Sigmoid colon (tissue), 7 donors: ENCODE results near the gene ZNF462. TPM values are rescaled to one million over a fixed set of nuclear protein-coding genes. Genes with fewer than 3 reads are reported as not detected.
A peak's percentile ranks its signal among the peaks of the same experiment; 100 is the strongest.

Source experiments
- DNase-seq: peaks from one replicate; pipeline ENCODE4 v3.0.0-alpha.2; 2019
- H3K27ac ChIP-seq, 4 donors: fragments of 200-600 bp; sonication (generic); one replicate each; pipeline ENCODE4 v1.5.1; 2016 to 2019; ENCODE audit warnings: mild to moderate bottlenecking in 1 of 4
- H3K27me3 ChIP-seq, 3 donors: fragments of 200-600 bp; sonication (generic); one replicate each; pipeline ENCODE4 v1.5.1; 2019; ENCODE audit warnings: mild to moderate bottlenecking in 1 of 3
- H3K36me3 ChIP-seq, 4 donors: fragments of 200-600 bp; sonication (generic); one replicate each; pipeline ENCODE4 v1.5.1; 2016 to 2019
- H3K4me1 ChIP-seq, 4 donors: fragments of 200-600 bp; sonication (generic); one replicate each; pipeline ENCODE4 v1.5.1; 2017 to 2019
- H3K4me3 ChIP-seq, 4 donors: fragments of 200-600 bp; sonication (generic); one replicate each; pipeline ENCODE4 v1.5.1; 2017 to 2019; ENCODE audit warnings: mild to moderate bottlenecking in 2 of 4, moderate library complexity in 1 of 4
- H3K9me3 ChIP-seq, 4 donors: fragments of 200-600 bp in 3 of 4; sonication (generic) in 3 of 4; one replicate each; pipeline versions ENCODE4 v1.5.1 to v1.6.1; 2013 to 2019
- EP300 ChIP-seq, 4 donors: sonication (generic); formaldehyde crosslinking; IDR thresholded peaks; one replicate each; pipeline ENCODE4 v1.6.1; 2017; ENCODE audit warnings: antibody characterized with exemption in 4 of 4
- POLR2A ChIP-seq, 2 donors: fragments of 450-650 bp; IDR thresholded peaks; one replicate each; pipeline ENCODE4 v1.6.1; 2016; ENCODE audit warnings: antibody characterized with exemption in 2 of 2, mild to moderate bottlenecking in 2 of 2, moderate library complexity in 2 of 2
- POLR2AphosphoS5 ChIP-seq, 4 donors: sonication (generic); formaldehyde crosslinking; IDR thresholded peaks; one replicate each; pipeline ENCODE4 v1.6.1; 2017; ENCODE audit warnings: antibody characterized with exemption in 4 of 4
- WGBS, 2 donors: extraction: QIAGEN DNeasy Blood & Tissue Kit; methylation state at CpG; one replicate each; pipeline ENCODE4 v1.1.7; 2013; 5-methylcytosine and 5-hydroxymethylcytosine counted together
- intact Hi-C: fragments of 100-400 bp; cut with DNase I; formaldehyde crosslinking; loops from one replicate; pipeline ENCODE4 v1.15.1; 2023
- polyA plus RNA-seq, 3 donors: library from polyadenylated mRNA; stranded (reverse); fragments of 200-250 nt; gene quantifications; one replicate each; pipeline ENCODE4 v1.2.3, GENCODE V29; 2013
- total RNA-seq, 4 donors: library from RNA; depleted of rRNA; stranded (reverse); fragments of >200 nt; gene quantifications; one replicate each; pipeline ENCODE4 v1.1.0, GENCODE V29; 2016
- TF ChIP-seq, protein P1 (sequence below), 4 experiments: fragments of 450-650 bp in 3 of 4; fragments of 200-600 bp in 1 of 4; IDR thresholded peaks; one replicate each; pipeline ENCODE4 v1.5.1; 2016 to 2019; ENCODE audit warnings: antibody characterized with exemption in 4 of 4, mild to moderate bottlenecking in 3 of 4, moderate library complexity in 2 of 4
- donor health status: healthy with polysubstance abuse.
- donor health status: Bipolar disorder and iron deficiency.
- donor health status: healthy.

ZNF462 gene
- total and polyA plus RNA-seq, 7 donors, result 0.60 to 33.8 (median 21.7) TPM

- Histone ChIP-seq H3K4me3 (peak overlapping the region; percentile 69 to 74 (median 72)), H3K27me3 (no peaks in the 10 kb centered on the region), H3K9me3 (no peaks in the 10 kb centered on the region), H3K27ac (peak overlapping the region; percentile 85 to 91 (median 88)), H3K4me1 (peaks cover 0 to 15% (median 4%) of the 10 kb centered on the region in 4 donors), H3K36me3 (no peaks in the 10 kb centered on the region)
- peak in 1 of 4 donors; percentile 12 for TF ChIP-seq POLR2AphosphoS5 (IDR thresholded peaks at IDR 0.05)
- no peak for TF ChIP-seq POLR2A (IDR thresholded peaks at IDR 0.05)
- no peak for TF ChIP-seq EP300 (IDR thresholded peaks at IDR 0.05)
- intact Hi-C loops, result loop anchor here (5.0 to 10.0 kb wide), 8 partner anchors 62 to 958 kb away; no protein-coding TSS in a partner anchor
- DNase-seq, result peak; percentile 82
- WGBS, 2 donors, result 2 to 3% methylated on average over 43 of the region's 43 CpGs
Observed at GRCh38 chr9:106859957-106860720, 2.8 kb upstream of the ZNF462 start.

DNA sequence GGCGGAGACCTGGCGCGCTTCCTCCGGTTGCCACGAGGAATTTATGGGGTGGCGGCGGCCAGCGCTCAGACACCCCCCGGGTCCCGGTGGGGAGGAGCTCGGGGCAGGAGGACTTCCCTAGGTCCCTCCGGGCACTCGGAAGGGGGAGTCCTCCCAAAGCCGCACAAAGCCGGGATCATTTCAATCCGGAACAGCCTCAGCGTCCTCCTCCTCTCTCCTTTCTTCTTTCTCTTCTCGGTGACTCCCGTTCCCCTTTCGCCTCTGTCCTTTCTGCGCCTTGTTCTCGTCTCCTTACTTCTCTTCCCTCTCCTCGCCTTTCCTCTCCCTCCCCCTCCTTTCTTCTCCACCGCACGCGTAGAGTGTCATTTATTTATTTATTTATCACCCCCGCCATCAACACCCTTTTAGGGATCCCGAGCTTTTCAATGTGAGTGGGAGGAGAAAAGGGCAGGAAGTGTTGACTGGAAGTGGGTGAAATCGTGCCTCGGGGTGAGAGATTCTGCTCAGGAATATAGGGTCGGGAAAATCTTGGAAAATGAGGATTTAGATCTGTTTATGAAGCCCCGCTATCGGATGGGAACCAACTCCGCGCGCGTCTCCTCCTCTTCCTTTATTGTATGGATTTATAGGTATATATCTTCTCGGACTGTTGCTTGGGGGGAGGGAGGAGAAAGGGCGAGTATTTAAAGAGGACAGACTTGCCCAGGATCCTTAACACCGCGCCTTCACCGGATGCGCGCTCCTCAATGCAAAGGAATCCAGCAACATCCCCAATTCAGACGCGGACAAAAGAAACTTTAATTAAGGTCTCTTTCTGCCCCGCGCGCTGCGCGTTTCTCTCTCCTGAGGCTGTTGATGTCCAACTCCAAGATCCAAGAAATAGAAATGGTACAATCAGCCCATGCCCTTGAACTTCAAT lies 2.0 kb upstream of the ZNF462 start:
- WGBS, 2 donors, result 1 to 2% methylated on average over 51 of the region's 51 CpGs
- H3K27ac ChIP-seq, result peak overlapping the region; percentile 85 to 91 (median 88)
- H3K4me3 ChIP-seq, result peak overlapping the region; percentile 69 to 74 (median 72)
- peaks cover 0 to 18% (median 10%) of the 10 kb centered on the region in 4 donors for H3K4me1 ChIP-seq
- peak; percentile 75 for DNase-seq
- TF ChIP-seq POLR2A (IDR thresholded peaks at IDR 0.05), result no peak
- no peak for TF ChIP-seq EP300 (IDR thresholded peaks at IDR 0.05)
- TF ChIP-seq POLR2AphosphoS5 (IDR thresholded peaks at IDR 0.05), result peak in 3 of 4 donors; percentile 5 to 20 (median 9)
- TF ChIP-seq, protein P1, sequence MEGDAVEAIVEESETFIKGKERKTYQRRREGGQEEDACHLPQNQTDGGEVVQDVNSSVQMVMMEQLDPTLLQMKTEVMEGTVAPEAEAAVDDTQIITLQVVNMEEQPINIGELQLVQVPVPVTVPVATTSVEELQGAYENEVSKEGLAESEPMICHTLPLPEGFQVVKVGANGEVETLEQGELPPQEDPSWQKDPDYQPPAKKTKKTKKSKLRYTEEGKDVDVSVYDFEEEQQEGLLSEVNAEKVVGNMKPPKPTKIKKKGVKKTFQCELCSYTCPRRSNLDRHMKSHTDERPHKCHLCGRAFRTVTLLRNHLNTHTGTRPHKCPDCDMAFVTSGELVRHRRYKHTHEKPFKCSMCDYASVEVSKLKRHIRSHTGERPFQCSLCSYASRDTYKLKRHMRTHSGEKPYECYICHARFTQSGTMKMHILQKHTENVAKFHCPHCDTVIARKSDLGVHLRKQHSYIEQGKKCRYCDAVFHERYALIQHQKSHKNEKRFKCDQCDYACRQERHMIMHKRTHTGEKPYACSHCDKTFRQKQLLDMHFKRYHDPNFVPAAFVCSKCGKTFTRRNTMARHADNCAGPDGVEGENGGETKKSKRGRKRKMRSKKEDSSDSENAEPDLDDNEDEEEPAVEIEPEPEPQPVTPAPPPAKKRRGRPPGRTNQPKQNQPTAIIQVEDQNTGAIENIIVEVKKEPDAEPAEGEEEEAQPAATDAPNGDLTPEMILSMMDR (IDR thresholded peaks at IDR 0.05), result no peak
- intact Hi-C loops, result loop anchor here (5.0 to 10.0 kb wide), 8 partner anchors 61 to 959 kb away; no protein-coding TSS in a partner anchor
- H3K9me3 ChIP-seq, result no peaks in the 10 kb centered on the region
- H3K36me3 ChIP-seq, result no peaks in the 10 kb centered on the region
- H3K27me3 ChIP-seq, result no peaks in the 10 kb centered on the region

- intact Hi-C loops, result loop anchor here (2.0 to 10.0 kb wide), 9 partner anchors 61 to 959 kb away; no protein-coding TSS in a partner anchor
- Histone ChIP-seq H3K36me3 (no peaks in the 10 kb centered on the region), H3K4me1 (peaks cover 0 to 18% (median 13%) of the 10 kb centered on the region in 4 donors), H3K27ac (peak overlapping the region; percentile 85 to 91 (median 88)), H3K4me3 (peak overlapping the region; percentile 69 to 74 (median 72)), H3K9me3 (no peaks in the 10 kb centered on the region), H3K27me3 (no peaks in the 10 kb centered on the region)
- no peak for DNase-seq
- TF ChIP-seq, protein P1 (IDR thresholded peaks at IDR 0.05), result no peak
- no peak for TF ChIP-seq POLR2A (IDR thresholded peaks at IDR 0.05)
- no peak for TF ChIP-seq EP300 (IDR thresholded peaks at IDR 0.05)
- TF ChIP-seq POLR2AphosphoS5 (IDR thresholded peaks at IDR 0.05), result no peak
- WGBS, 2 donors, result 1 to 2% methylated on average over 15 of the region's 15 CpGs
Observed at GRCh38 chr9:106861640-106862109, 1.3 kb upstream of the ZNF462 start.

DNA sequence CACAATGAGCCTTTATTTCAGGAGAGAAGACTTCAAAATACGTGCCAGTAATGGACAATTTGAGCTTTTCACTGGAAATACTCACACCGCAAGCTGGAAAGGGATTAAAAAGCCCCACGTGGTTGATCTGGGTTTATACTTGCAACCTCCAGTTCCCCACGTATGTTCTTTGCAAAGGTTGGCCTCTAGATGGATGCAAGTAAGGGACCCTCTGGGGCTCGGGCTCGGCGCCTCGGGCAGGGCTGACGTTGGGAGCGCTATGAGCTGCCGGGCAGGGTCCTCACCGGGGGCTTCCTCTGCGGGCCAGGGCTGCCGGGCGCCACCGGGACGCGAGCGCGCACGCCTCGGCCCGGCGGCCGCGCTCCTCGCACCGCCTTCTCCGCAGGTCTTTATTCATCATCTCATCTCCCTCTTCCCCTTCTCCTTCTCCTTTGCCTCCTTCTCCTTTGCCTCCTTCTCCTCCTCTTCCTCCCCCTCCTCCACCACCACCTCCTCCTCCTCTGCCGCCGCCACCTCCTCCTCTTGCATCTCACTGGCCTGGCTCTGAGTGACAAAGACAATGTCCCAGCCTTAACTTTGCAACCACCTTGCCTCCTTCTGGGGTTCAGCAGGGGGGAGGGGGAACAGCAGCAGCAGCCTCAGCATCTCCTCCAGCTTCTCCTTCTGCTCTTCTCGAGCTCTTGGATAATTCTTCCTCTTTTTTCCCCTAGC lies 701 bp upstream of the ZNF462 start:
- no peak for TF ChIP-seq POLR2AphosphoS5 (IDR thresholded peaks at IDR 0.05)
- no peak for TF ChIP-seq POLR2A (IDR thresholded peaks at IDR 0.05)
- no peak for TF ChIP-seq EP300 (IDR thresholded peaks at IDR 0.05)
- TF ChIP-seq, protein P1 (IDR thresholded peaks at IDR 0.05), result no peak
- WGBS, 2 donors, result 1% methylated on average over 32 of the region's 32 CpGs
- Histone ChIP-seq H3K27me3 (no peaks in the 10 kb centered on the region), H3K4me3 (peak overlapping the region; percentile 69 to 74 (median 72)), H3K27ac (peak overlapping the region; percentile 85 to 91 (median 88)), H3K4me1 (peaks cover 0 to 23% (median 14%) of the 10 kb centered on the region in 4 donors), H3K9me3 (no peaks in the 10 kb centered on the region), H3K36me3 (no peaks in the 10 kb centered on the region)
- peak; percentile 73 for DNase-seq
- intact Hi-C loops, result loop anchor here (2.0 to 10.0 kb wide), 9 partner anchors 60 to 960 kb away; no protein-coding TSS in a partner anchor
